ENCODE data around the gene MNAT1. TPM values are rescaled to one million over a fixed set of nuclear protein-coding genes. Genes with fewer than 3 reads are reported as not detected.

MNAT1 gene
- total RNA-seq, result 91.7 and 101 TPM in 2 replicates

DNA sequence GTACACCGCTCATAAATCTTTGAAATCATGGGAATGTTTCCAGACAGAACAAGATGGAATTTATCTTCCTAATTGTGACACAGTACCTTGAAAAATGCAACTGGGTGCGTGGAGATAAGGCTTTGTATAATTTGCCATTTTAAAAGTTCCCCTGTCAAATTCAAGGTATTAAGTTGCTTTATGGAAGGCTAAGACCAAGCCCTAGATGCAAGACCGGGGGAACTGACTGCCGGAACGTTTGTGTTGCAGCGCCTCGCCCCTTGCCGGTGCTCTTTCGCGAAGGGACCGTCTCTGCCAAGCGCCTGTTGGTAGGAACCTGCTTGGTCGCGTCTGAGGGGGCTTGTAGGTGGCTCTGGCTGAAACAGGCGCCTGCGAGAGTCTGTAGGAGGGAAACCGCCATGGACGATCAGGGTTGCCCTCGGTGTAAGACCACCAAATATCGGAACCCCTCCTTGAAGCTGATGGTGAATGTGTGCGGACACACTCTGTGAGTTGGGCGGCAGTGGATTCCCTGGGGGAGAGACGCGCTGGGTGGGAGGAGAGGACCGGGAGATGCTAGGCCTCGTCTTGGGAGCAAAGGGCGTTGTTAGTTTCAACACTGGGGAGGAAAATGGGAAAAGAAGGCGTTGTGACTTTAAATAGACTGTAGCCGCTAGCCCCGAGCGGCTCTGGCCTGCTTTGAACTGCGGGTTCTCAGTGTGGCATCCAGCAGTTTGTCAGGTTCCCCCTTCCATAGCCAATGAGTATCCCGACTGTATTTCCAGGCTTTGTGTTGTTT, at the start of gene MNAT1:
Gene MNAT1 (plus strand): TSS at position 297 of the 778 bp plus-strand sequence. CDS start 102 bp downstream, at position 399.

DNA sequence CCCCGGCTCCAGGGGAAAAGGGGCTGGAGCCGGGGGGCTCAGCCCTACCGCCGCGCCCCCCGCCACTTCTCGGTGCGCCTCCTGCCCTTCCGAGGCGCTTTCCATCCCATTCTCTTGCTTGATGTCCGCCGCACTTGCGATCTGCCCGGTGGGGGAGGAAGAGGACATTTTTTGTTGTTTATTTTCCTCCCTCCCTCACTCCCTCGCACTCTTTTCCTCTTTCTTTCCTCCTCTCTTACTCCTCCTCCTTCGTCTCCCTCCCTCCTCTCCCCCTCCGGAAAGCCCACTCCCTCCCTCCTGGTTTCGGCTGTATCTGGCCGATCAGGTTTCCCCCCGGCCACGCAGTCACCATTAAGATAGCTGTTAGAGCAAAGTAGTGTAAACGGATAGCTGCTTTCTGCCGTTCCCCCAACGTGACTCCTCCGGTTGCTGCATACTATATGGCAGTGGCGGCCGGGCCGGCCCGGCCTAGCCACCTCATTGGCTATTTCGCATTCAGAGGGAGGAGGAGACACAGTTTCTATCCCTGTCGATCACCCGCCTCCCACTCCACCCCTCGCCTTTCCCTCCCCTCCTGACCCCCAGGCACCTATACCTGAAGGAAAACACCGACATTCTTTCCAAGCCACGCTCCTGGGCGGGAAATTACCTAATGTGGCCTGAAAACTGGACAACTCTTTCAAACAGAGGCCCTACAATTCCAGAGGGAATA, 10.5 kb upstream of the MNAT1 start, which contains the start of gene SIX4:
Gene SIX4 (minus strand): TSS at position 445 of the 712 bp plus-strand sequence. CDS start 277 bp downstream, at position 168.

DNA sequence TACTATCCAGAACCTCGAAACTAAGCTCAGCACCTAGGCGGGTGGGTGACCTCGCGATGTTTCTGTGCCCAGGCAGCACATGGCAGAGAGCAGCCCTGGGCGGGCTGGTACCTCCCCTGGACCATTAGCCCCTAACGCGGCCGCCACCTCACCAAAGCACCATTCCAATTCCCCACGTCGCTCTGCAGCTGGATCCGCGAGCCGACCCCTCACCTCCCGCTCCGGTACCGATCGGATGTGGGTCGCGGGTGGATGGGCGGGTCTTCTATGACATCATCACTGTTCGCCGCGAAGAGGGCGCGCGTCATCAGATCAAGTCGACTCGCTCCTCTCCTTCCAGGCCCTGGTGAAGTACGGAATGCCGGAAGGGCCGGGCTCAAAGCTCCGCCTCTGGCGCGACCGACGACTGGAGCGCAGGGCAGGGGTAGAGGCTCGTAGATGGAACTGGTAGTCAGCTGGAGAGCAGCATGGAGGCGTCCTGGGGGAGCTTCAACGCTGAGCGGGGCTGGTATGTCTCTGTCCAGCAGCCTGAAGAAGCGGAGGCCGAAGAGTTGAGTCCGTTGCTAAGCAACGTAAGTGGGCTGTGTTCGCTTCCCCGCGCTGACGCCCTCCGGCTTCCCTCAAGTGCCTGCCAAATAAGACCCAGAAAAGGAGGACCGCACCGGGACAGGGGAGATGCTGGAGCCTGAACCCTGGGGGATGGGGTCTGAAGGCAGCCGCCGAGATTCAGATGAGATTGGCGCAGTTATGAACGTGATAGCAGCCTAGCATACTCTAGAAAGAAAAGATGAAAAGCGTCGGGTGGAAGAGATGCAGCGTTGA, 246.5 kb downstream of the MNAT1 start, which contains the start of the genes SLC38A6 and TRMT5:
Gene SLC38A6 (plus strand): TSS at position 435 of the 822 bp plus-strand sequence. CDS start 33 bp downstream, at position 468.
Gene TRMT5 (minus strand): TSS at position 269 of the 822 bp plus-strand sequence. CDS start 106 bp downstream, at position 163.

Small RNA genes within 50 kb of the gene (small RNA-seq; reads per million reads assigned to genes)
- gene RNU6-398P, result not detected

Other genes starting within 250 kb of the MNAT1 start
- gene C14orf39, start 248.7 kb upstream of the MNAT1 start, total RNA-seq, result 0.07 TPM in 1 of 2 replicates, not detected in the other
- gene SIX6, start 225.6 kb upstream of the MNAT1 start, total RNA-seq, result not detected in 2 replicates
- 0.65 and 1.2 TPM in 2 replicates for gene SIX1, start 85.3 kb upstream of the MNAT1 start, total RNA-seq
- 4.2 and 4.3 TPM in 2 replicates for gene SIX4, start 10.4 kb upstream of the MNAT1 start, total RNA-seq
- gene TRMT5, start 246.3 kb downstream of the MNAT1 start, total RNA-seq, result 15.8 and 17.4 TPM in 2 replicates
- gene SLC38A6, start 246.5 kb downstream of the MNAT1 start, total RNA-seq, result 46.3 and 51.9 TPM in 2 replicates

Measured in thoracic aorta endothelial cell (primary cell).